Effector memory CD8-positive, alpha-beta T cell (primary cell): ENCODE data around the gene PCDHGA10.
"Not testable (repeated sequence)": the region's sequence is repeated elsewhere in the genome, so short reads cannot be mapped to it uniquely, and the experiment has no call there.

Source experiments
- ATAC-seq: fragments of 150-1000 bp; cut with Tn5 transposase; replicated peaks from 2 replicates; pipeline ENCODE4 v1.10.0; 2021; ENCODE audit warnings: mild to moderate bottlenecking, moderate library complexity
- DNase-seq, 3 experiments: peaks; one replicate each; pipeline ENCODE4 v3.0.0; 2021
- H3K27ac Mint-ChIP-seq, 2 donors: one replicate each; pipeline ENCODE4 v1.8.0; 2022; ENCODE audit warnings: mild to moderate bottlenecking in 2 of 2, mixed read lengths in 2 of 2, moderate library complexity in 2 of 2
- H3K27me3 Mint-ChIP-seq, 2 donors: one replicate each; pipeline ENCODE4 v1.8.0; 2022; ENCODE audit warnings: mixed read lengths in 2 of 2
- H3K36me3 Mint-ChIP-seq: one replicate; pipeline ENCODE4 v1.8.0; 2022; ENCODE audit warnings: mild to moderate bottlenecking, moderate library complexity, mixed read lengths; ENCODE audit not compliant: insufficient read depth
- H3K4me1 Mint-ChIP-seq, 2 donors: one replicate each; pipeline ENCODE4 v1.8.0; 2022; ENCODE audit warnings: low read depth in 2 of 2, mixed read lengths in 2 of 2
- H3K4me3 Mint-ChIP-seq, 2 donors: one replicate each; pipeline ENCODE4 v1.8.0; 2022; ENCODE audit warnings: mild to moderate bottlenecking in 2 of 2, mixed read lengths in 2 of 2, moderate library complexity in 2 of 2
- H3K9me3 Mint-ChIP-seq, 2 donors: one replicate each; pipeline ENCODE4 v1.8.0; 2022; ENCODE audit warnings: mixed read lengths in 2 of 2

Gene PCDHGA10

DNA sequence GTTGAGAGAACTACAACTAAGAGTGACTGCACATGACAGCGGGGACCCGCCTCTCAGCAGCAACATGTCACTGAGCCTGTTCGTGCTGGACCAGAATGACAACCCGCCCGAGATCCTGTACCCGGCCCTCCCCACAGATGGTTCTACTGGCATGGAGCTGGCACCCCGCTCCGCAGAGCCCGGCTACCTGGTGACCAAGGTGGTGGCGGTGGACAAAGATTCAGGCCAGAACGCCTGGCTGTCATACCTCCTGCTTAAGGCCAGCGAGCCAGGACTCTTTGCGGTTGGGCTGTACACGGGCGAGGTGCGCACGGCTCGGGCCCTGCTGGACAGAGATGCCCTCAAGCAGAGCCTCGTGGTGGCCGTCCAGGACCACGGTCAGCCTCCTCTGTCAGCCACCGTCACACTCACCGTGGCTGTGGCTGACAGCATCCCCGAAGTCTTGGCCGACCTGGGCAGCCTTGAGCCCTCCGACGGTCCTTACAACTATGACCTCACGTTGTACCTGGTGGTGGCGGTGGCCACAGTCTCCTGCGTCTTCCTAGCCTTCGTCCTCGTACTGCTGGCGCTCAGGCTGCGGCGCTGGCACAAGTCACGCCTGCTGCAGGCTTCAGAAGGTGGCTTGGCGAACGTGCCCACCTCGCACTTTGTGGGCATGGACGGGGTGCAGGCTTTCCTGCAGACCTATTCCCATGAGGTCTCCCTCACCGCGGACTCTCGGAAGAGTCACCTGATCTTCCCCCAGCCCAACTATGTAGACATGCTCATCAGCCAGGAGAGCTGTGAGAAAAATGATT is 28.1 kb upstream of the PCDHGA10 start:
- no peak overlapping the region for H3K4me3 Mint-ChIP-seq
- peaks cover 58 to 68% of the 10 kb centered on the region in 2 donors for H3K27me3 Mint-ChIP-seq
- DNase-seq (no peak), ATAC-seq (no peak)
- no peaks in the 10 kb centered on the region for H3K4me1 Mint-ChIP-seq
- H3K27ac Mint-ChIP-seq, result no peak overlapping the region
- H3K9me3 Mint-ChIP-seq, result peaks cover 2 to 11% of the 10 kb centered on the region in 2 donors
- no peaks in the 10 kb centered on the region for H3K36me3 Mint-ChIP-seq

DNA sequence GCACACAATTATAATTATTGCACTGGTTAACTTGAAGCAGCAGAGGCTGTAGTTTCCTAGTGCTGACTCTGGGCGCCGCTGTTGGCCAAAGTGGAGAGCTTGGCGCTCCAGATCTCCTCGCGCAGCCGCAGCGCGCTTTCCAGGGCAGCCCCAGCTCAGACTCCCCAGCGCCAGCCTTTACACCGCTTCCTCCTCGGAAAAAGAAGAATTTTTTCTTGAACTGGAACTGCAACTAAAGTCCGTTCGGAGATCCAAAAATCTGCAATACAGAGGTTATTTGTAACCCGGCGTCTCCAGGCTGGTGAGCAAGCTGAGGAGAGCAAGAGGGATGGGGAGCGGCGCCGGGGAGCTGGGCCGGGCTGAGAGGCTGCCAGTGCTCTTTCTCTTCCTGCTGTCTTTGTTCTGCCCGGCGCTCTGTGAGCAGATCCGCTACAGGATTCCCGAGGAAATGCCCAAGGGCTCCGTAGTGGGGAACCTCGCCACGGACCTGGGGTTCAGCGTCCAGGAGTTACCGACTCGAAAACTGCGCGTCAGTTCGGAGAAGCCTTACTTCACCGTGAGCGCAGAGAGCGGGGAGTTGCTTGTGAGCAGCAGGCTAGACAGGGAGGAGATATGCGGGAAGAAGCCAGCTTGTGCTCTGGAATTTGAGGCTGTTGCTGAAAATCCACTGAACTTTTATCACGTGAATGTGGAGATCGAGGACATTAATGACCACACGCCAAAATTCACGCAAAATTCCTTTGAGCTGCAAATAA is 25.1 kb upstream of the PCDHGA10 start, which contains the start of gene PCDHGB4:
TSS of gene PCDHGB4 (plus strand) at position 142 of the 755 bp plus-strand sequence. CDS start at position 329, 187 bp downstream.
- ATAC-seq, result peak; percentile 49
- H3K27ac Mint-ChIP-seq, H3K36me3 Mint-ChIP-seq, DNase-seq, H3K4me1 Mint-ChIP-seq: not testable (repeated sequence)
- peak within 1 kb of the TSS; percentile 22 to 52 for H3K4me3 Mint-ChIP-seq
- peaks cover 4 to 17% of the 10 kb centered on the region in 2 donors for H3K9me3 Mint-ChIP-seq
- H3K27me3 Mint-ChIP-seq, result peaks cover 59 to 87% of the 10 kb centered on the region in 2 donors

DNA sequence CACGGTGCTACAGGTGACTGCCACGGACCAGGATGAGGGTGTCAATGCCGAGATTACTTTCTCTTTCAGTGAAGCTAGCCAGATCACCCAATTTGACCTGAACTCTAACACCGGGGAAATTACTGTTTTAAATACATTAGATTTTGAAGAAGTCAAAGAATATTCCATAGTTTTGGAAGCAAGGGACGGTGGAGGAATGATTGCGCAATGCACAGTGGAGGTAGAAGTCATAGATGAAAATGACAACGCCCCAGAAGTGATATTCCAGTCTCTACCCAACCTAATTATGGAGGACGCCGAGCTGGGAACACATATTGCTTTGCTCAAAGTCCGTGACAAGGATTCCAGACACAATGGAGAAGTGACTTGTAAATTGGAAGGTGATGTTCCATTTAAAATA is 24.1 kb upstream of the PCDHGA10 start:
- H3K4me1 Mint-ChIP-seq, result peaks cover 0 to 3% of the 10 kb centered on the region in 2 donors
- peaks cover 2% of the 10 kb centered on the region for H3K36me3 Mint-ChIP-seq
- ATAC-seq (no peak), DNase-seq (no peak)
- H3K4me3 Mint-ChIP-seq, result no peak overlapping the region
- peaks cover 54 to 87% of the 10 kb centered on the region in 2 donors for H3K27me3 Mint-ChIP-seq
- peaks cover 4 to 17% of the 10 kb centered on the region in 2 donors for H3K9me3 Mint-ChIP-seq
- no peak overlapping the region for H3K27ac Mint-ChIP-seq

DNA sequence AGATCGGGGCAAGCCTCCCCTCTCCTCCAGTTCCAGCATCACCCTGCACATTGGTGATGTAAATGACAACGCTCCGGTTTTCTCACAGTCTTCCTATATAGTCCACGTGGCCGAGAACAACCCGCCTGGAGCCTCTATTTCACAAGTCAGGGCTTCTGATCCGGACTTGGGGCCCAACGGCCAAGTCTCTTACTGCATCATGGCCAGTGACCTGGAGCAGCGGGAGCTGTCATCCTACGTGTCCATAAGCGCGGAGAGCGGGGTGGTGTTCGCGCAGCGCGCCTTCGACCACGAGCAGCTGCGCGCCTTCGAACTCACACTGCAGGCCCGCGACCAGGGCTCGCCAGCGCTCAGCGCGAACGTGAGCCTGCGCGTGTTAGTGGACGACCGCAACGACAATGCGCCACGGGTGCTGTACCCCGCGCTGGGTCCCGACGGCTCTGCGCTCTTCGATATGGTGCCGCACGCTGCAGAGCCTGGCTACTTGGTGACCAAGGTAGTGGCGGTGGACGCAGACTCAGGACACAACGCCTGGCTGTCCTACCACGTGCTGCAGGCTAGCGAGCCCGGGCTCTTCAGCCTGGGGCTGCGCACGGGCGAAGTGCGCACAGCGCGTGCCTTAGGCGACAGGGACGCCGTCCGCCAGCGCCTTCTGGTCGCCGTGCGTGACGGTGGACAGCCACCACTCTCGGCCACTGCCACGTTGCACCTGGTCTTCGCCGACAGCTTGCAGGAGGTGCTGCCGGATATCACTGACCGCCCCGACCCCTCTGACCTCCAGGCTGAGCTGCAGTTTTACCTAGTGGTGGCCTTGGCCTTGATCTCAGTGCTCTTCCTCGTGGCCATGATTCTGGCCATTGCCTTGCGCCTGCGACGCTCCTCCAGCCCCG is 23.4 kb upstream of the PCDHGA10 start:
- Mint-ChIP-seq H3K27ac (no peak overlapping the region), H3K4me3 (no peak overlapping the region), H3K27me3 (peaks cover 54 to 87% of the 10 kb centered on the region in 2 donors), H3K9me3 (peaks cover 6 to 24% of the 10 kb centered on the region in 2 donors), H3K4me1 (peaks cover 0 to 3% of the 10 kb centered on the region in 2 donors), H3K36me3 (peaks cover 6% of the 10 kb centered on the region)
- ATAC-seq (no peak), DNase-seq (no peak)

DNA sequence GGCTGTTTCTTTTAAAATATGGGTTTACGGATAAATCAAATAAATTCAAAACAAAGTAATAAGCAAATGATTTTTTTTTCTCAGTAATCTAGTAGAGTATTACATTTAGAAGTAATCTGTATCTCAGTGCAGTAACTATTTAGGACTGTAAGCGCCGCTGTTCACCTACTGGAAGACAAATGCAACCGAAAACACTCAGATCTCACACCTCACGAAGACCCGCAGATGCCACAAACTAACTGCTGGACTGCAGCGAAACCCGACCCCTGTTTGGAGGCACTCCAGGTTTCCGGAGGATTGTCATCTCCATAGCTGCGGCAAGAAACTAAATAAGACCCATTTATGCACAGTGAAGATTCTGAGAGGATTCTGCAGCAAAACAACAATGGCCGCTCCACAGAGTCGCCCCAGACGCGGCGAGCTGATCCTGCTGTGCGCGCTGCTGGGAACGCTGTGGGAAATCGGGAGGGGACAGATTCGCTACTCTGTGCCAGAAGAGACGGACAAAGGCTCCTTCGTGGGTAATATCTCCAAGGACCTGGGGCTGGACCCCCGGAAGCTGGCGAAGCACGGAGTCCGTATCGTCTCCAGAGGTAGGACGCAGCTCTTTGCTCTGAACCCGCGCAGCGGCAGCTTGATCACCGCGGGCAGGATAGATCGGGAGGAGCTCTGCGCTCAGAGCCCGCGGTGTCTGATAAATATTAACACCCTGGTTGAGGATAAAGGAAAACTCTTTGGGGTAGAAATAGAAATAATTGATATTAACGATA is 20.2 kb upstream of the PCDHGA10 start, which contains the start of gene PCDHGA8:
TSS of gene PCDHGA8 (plus strand) at position 205 of the 770 bp plus-strand sequence. CDS start at position 386, 181 bp downstream.
- ATAC-seq, result no peak
- peaks cover 36 to 80% of the 10 kb centered on the region in 2 donors for H3K27me3 Mint-ChIP-seq
- H3K36me3 Mint-ChIP-seq, result peaks cover 7% of the 10 kb centered on the region
- H3K4me1 Mint-ChIP-seq, result peaks cover 0 to 3% of the 10 kb centered on the region in 2 donors
- peaks cover 6 to 14% of the 10 kb centered on the region in 2 donors for H3K9me3 Mint-ChIP-seq
- H3K4me3 Mint-ChIP-seq, result no peak within 1 kb of the TSS
- no peak for DNase-seq
- H3K27ac Mint-ChIP-seq, result no peak within 1 kb of the TSS

DNA sequence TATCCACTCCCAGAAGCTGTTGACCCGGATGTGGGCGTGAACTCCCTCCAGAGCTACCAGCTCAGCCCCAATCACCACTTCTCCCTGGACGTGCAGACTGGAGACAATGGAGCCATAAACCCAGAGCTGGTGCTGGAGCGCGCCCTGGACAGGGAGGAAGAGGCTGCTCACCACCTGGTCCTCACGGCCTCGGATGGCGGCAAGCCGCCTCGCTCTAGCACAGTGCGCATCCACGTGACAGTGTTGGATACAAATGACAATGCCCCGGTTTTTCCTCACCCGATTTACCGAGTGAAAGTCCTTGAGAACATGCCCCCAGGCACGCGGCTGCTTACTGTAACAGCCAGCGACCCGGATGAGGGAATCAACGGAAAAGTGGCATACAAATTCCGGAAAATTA is 19.5 kb upstream of the PCDHGA10 start:
- H3K27ac Mint-ChIP-seq, result no peak overlapping the region
- no peak for DNase-seq
- H3K27me3 Mint-ChIP-seq, result peaks cover 34 to 78% of the 10 kb centered on the region in 2 donors
- ATAC-seq, result no peak
- H3K9me3 Mint-ChIP-seq, result peaks cover 6 to 14% of the 10 kb centered on the region in 2 donors
- peaks cover 0 to 3% of the 10 kb centered on the region in 2 donors for H3K4me1 Mint-ChIP-seq
- H3K4me3 Mint-ChIP-seq, result no peak overlapping the region
- H3K36me3 Mint-ChIP-seq, result peaks cover 10% of the 10 kb centered on the region

DNA sequence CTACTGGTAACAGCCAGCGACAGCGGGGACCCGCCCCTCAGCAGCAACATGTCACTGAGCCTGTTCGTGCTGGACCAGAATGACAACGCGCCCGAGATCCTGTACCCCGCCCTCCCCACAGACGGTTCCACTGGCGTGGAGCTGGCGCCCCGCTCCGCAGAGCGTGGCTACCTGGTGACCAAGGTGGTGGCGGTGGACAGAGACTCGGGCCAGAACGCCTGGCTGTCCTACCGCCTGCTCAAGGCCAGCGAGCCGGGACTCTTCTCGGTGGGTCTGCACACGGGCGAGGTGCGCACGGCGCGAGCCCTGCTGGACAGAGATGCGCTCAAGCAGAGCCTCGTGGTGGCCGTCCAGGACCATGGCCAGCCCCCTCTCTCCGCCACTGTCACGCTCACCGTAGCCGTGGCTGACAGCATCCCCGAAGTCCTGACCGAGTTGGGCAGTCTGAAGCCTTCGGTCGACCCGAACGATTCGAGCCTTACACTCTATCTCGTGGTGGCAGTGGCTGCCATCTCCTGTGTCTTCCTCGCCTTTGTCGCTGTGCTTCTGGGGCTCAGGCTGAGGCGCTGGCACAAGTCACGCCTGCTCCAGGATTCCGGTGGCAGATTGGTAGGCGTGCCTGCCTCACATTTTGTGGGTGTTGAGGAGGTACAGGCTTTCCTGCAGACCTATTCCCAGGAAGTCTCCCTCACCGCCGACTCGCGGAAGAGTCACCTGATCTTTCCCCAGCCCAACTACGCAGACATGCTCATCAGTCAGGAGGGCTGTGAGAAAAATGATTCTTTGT is 18.2 kb upstream of the PCDHGA10 start:
- not testable (repeated sequence) for ATAC-seq, H3K27ac Mint-ChIP-seq, H3K4me3 Mint-ChIP-seq, DNase-seq, H3K4me1 Mint-ChIP-seq, H3K36me3 Mint-ChIP-seq
- Mint-ChIP-seq H3K9me3 (peaks cover 5 to 14% of the 10 kb centered on the region in 2 donors), H3K27me3 (peaks cover 36 to 77% of the 10 kb centered on the region in 2 donors)

DNA sequence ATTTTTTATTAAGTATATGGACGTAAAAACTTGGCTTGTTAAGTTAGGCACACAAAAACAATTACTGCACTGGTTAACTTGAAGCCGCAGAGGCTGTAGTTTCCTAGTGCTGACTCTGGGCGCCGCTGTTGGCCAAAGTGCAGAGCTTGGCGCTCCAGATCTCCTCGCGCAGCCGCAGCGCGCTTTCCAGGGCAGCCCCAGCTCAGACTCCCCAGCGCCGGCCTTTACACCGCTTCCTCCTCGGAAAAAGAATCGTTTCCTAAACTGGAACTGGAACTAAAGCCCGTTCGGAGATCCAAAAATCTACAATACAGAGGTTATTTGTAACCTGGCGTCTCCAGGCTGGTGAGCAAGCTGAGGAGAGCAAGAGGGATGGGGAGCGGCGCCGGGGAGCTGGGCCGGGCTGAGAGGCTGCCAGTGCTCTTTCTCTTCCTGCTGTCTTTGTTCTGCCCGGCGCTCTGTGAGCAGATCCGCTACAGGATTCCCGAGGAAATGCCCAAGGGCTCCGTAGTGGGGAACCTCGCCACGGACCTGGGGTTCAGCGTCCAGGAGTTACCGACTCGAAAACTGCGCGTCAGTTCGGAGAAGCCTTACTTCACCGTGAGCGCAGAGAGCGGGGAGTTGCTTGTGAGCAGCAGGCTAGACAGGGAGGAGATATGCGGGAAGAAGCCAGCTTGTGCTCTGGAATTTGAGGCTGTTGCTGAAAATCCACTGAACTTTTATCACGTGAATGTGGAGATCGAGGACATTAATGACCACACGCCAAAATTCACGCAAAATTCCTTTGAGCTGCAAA is 14.8 kb upstream of the PCDHGA10 start, which contains the start of gene PCDHGB5:
TSS of gene PCDHGB5 (plus strand) at position 192 of the 796 bp plus-strand sequence. CDS start at position 373, 181 bp downstream.
- not testable (repeated sequence) for DNase-seq, H3K36me3 Mint-ChIP-seq
- ATAC-seq, result peak; percentile 77

DNA sequence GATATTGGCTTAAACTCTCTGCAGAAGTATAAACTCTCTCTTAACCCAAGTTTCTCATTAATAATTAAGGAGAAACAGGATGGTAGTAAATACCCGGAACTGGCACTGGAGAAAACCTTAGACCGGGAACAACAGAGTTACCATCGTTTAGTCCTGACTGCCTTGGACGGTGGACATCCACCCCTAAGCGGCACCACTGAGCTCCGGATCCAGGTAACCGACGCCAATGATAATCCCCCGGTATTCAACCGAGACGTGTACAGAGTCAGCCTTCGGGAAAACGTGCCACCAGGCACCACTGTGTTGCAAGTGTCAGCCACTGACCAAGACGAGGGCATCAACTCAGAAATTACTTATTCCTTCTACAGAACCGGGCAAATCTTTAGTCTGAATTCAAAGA is 14.2 kb upstream of the PCDHGA10 start:
- H3K9me3 Mint-ChIP-seq, result peaks cover 7% of the 10 kb centered on the region in 2 donors
- H3K36me3 Mint-ChIP-seq, result peaks cover 8% of the 10 kb centered on the region

More for the DNA sequence above, 14.8 kb upstream of the PCDHGA10 start, which contains the start of gene PCDHGB5:
- Mint-ChIP-seq H3K27me3 (peaks cover 44 to 77% of the 10 kb centered on the region in 2 donors), H3K4me3 (peak within 1 kb of the TSS; percentile 31 to 53)
- not testable (repeated sequence) for H3K4me1 Mint-ChIP-seq, H3K9me3 Mint-ChIP-seq, H3K27ac Mint-ChIP-seq

DNA sequence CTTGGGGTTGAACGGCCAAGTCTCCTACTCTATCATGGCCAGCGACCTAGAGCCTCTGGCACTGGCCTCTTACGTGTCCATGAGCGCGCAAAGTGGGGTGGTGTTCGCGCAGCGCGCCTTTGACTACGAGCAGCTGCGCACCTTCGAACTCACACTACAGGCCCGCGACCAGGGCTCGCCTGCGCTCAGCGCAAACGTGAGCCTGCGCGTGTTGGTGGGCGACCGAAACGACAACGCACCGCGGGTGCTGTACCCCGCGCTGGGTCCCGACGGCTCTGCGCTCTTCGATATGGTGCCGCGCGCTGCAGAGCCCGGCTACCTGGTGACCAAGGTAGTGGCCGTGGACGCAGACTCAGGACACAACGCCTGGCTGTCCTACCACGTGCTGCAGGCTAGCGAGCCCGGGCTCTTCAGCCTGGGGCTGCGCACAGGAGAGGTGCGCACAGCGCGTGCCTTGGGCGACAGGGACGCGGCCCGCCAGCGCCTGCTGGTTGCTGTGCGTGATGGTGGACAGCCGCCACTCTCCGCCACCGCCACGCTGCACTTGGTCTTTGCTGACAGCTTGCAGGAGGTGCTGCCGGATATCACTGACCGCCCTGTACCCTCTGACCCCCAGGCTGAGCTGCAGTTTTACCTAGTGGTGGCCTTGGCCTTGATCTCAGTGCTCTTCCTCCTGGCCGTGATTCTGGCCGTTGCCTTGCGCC is 13.1 kb upstream of the PCDHGA10 start:
- Mint-ChIP-seq H3K9me3 (peaks cover 0 to 5% of the 10 kb centered on the region in 2 donors), H3K36me3 (peaks cover 4% of the 10 kb centered on the region), H3K27me3 (peaks cover 50 to 77% of the 10 kb centered on the region in 2 donors), H3K27ac (no peak overlapping the region), H3K4me3 (no peak overlapping the region), H3K4me1 (peaks cover 0 to 3% of the 10 kb centered on the region in 2 donors)
- no peak for ATAC-seq
- no peak for DNase-seq

More for the DNA sequence above, 14.2 kb upstream of the PCDHGA10 start:
- Mint-ChIP-seq H3K4me1 (peaks cover 0 to 3% of the 10 kb centered on the region in 2 donors), H3K27ac (no peak overlapping the region), H3K27me3 (peaks cover 48 to 77% of the 10 kb centered on the region in 2 donors), H3K4me3 (no peak overlapping the region)
- ATAC-seq (no peak), DNase-seq (no peak)
